Ectodermal cell (in vitro differentiated cells): Measurements from ENCODE around the gene TBATA.

Experiments
- H3K27ac ChIP-seq: 2 replicates; pipeline ENCODE4 v1.7.0; 2013; ENCODE audit warnings: mild to moderate bottlenecking, low read depth, low read length; ENCODE audit not compliant: insufficient read depth, poor library complexity, severe bottlenecking
- H3K27me3 ChIP-seq: 2 replicates; pipeline ENCODE4 v1.7.0; 2013; ENCODE audit warnings: mild to moderate bottlenecking, low read length; ENCODE audit not compliant: insufficient read depth, control insufficient read depth, poor library complexity, severe bottlenecking
- H3K36me3 ChIP-seq: one replicate; pipeline ENCODE4 v1.7.0; 2013; ENCODE audit warnings: low read length; ENCODE audit not compliant: control insufficient read depth, insufficient read depth
- H3K4me1 ChIP-seq: one replicate; pipeline ENCODE4 v1.7.0; 2013; ENCODE audit warnings: low read length; ENCODE audit not compliant: control insufficient read depth, insufficient read depth
- H3K4me3 ChIP-seq: 2 replicates; pipeline ENCODE4 v1.7.0; 2013; ENCODE audit warnings: low read depth, low read length, control low read depth; ENCODE audit not compliant: insufficient read depth
- H3K9me3 ChIP-seq: 2 replicates; pipeline ENCODE4 v1.7.0; 2013; ENCODE audit warnings: mild to moderate bottlenecking, low read length, moderate library complexity; ENCODE audit not compliant: control insufficient read depth
- WGBS, 2 experiments: methylation state at CpG; one replicate each; pipeline ENCODE4 v1.1.7; 2013; ENCODE audit warnings: missing lambda C conversion rate in 2 of 2; 5-methylcytosine and 5-hydroxymethylcytosine counted together

The TBATA gene

DNA sequence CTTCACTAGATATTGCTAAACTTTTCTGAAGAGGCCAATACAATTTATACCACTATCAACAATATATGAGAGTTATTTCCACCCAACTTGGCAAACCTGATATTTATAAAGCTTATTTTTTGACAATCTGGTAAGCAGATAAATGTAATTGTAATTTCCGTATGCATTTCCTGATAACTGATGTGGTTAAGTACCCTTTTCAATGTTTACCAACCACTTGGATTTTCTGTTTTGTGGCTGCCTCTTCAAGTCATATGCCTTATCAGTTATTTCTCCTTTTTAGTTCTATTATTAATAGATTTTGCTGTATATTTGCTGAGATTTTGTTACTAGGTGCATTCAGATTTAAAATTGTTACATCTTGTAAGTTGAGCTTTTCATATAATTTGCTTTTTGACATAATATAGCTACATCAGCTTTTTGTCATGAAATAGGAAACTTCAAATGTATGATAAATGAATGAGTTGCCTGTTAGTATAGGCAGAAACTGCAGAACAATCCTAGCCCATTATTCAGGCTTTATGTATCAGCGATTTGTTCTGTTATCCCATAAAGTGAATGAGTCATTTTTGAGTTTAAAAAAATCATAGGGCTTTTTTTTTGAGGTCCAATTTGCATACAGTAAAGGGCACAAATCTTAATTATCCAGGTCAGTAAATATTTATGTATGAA, 42.0 kb upstream of the TBATA start:
- H3K4me1 ChIP-seq = no peaks in the 10 kb centered on the region
- 95 to 100% methylated on average over 2 of the region's 2 CpGs for WGBS, 2 experiments
- H3K4me3 ChIP-seq = no peak overlapping the region
- no peaks in the 10 kb centered on the region for H3K9me3 ChIP-seq
- H3K27ac ChIP-seq = no peak overlapping the region
- H3K27me3 ChIP-seq = no peaks in the 10 kb centered on the region
- H3K36me3 ChIP-seq = no peaks in the 10 kb centered on the region

DNA sequence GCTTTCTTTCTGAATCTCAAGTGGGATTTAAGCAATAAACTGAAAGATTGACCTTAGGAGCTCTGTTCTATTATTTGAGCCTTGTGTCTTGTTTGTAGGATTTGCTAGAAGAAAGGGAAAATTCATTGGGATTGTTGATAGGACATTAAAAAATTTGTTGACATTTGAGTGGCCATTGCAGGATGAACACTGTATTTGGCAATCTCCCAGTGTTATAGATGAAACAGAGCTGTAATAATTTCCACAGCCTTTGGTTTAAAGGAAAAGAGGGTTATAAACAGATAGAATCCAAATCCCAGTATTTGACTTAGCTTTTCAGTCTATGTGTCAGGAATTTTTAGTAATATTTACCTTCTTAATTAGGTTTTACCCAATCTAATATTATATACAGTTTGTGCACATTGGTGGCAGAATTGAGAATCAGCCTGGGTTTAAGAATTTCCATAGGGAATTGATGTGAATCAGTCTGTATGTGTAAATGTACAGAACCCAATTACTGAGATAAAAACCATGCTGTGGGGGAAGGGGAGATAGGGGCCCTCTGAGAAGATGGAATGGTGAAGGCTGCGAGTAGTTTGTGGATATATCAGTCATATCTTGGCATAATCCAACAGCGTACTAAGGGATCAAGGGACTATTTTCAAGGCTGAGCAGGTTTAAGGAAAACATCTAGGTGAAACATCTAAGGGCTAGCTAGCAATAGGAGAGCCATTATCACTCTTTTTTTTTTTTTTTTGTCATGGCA, 37.1 kb upstream of the TBATA start:
- Histone ChIP-seq H3K27me3 (no peaks in the 10 kb centered on the region), H3K27ac (no peak overlapping the region), H3K36me3 (no peaks in the 10 kb centered on the region), H3K4me1 (no peaks in the 10 kb centered on the region), H3K9me3 (no peaks in the 10 kb centered on the region), H3K4me3 (no peak overlapping the region)
- 95 to 96% methylated on average over 2 of the region's 2 CpGs for WGBS, 2 experiments

DNA sequence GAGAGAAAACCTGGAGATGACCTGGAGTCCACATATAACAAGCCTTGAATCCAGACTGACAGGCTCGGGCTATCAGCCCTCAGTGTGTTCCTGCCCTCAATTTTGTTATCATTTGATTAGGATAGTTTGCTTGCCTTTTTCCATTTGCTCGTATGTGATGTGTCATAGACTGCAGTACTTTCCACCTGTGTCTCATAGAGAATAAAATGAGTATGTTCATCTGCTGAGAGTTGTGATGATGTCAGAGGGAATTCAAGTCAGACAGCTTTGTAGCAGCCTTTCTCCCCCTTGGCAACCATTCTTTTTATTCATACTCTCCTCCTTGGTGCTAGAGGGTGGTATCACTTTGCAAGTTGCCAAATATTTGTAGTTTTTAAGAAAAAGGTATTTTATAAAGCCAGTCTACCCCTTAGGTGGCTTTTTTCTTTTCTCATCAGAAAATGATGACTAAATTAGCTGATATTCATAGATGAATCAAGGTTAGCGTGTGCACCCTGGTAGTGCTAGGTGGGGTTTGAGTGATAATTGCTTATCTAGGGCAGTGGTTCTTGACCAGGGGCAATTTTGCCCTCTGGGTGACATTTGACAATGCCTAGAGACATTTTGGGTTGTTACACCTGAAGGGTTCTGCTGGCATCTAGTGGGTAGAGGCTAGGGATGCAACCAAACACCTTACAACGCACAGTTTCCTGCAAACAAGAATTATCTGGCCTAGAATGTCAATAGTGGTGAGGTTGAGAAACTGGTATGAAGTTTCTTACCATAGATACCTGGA, 36.0 kb upstream of the TBATA start:
- H3K36me3 ChIP-seq = no peaks in the 10 kb centered on the region
- peaks cover 6% of the 10 kb centered on the region for H3K4me1 ChIP-seq

DNA sequence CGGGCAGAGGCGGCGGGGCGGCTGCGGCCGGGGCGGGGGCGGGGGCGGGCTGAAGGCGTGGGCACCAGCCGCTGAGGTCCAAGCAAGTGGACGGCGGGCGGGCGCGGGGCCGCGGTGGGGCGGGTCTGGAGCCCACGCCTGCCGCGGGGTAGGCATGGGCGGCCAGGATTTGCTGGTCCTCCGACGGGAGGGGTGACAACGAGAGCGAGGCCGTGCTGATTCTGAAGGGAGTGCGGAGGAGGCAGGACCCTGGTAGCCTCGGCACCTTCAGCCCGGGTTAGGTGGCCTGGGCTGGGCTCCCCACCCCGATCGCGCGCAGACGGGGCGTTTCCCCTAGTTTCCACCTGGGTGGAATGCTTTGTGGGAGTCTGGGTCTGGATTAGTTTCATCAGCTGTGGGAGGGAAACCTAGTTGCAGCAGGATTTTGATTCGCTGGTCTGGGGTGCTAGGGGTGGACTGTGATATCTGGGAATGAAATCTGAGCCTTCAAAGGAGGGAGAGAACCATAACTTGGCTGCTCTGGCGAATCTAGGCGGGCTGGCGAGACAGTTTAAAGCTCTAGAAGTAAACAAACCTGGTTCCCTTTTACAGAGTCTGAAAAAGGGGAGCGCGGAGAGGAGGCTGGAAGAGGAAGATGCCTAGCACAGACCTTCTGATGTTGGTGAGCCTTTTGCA, 31.2 kb upstream of the TBATA start:
- H3K4me3 ChIP-seq = peak overlapping the region; percentile 72
- WGBS, 2 experiments = 1% methylated on average over 43 of the region's 43 CpGs
- no peaks in the 10 kb centered on the region for H3K36me3 ChIP-seq

More for the DNA sequence above, 36.0 kb upstream of the TBATA start:
- Histone ChIP-seq H3K4me3 (no peak overlapping the region), H3K9me3 (no peaks in the 10 kb centered on the region), H3K27ac (no peak overlapping the region), H3K27me3 (no peaks in the 10 kb centered on the region)
- WGBS, 2 experiments = 95 to 97% methylated on average over 4 of the region's 4 CpGs

DNA sequence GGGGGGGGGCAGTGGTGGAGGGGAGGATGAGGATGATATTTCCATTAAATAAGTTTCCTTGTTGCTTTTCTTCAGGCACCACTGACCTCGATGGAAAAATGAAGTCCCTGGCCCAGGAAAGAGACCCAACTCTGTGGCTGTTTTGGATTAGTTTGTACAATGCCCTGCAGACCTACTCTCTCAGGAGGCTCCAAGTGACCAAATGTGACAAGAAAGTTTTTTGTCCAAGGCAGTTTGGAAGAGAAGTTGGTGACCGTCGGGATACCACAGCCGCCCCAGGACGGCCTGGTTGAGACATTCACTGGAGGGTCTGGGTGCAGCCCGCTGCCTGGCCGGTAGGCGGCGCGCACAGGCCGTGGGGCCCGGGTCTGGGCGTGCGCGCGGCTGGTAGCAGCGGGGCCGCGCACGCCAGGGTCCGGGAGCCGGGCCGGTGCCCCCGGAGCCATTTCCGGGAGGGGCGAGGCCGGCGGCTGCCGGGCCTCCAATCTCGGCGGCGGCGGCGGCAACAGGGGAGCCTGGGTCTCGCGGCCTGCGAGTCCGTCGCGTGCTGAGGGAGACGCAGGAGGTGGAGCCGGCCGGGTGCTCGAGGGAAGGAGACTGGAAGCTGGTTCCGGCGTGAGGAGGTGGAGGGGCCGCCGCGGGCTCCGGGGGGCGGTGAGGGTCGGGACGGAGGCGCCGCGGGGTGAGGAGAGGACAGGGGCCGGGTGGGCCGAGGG, 30.5 kb upstream of the TBATA start, which contains the start of gene SGPL1:
Gene SGPL1, plus strand, starts transcription at position 445 of the 716 bp plus-strand sequence. CDS start 906 bp downstream, outside the sequence.
- Histone ChIP-seq H3K27me3 (no peaks in the 10 kb centered on the region), H3K36me3 (no peaks in the 10 kb centered on the region), H3K4me1 (peaks cover 6% of the 10 kb centered on the region), H3K4me3 (peak within 1 kb of the TSS; percentile 72), H3K9me3 (no peaks in the 10 kb centered on the region), H3K27ac (peak within 1 kb of the TSS; percentile 88)
- WGBS, 2 experiments = 3 to 4% methylated on average over 58 of the region's 58 CpGs

More for the DNA sequence above, 31.2 kb upstream of the TBATA start:
- H3K27ac ChIP-seq = peak overlapping the region; percentile 65
- no peaks in the 10 kb centered on the region for H3K9me3 ChIP-seq
- no peaks in the 10 kb centered on the region for H3K27me3 ChIP-seq
- H3K4me1 ChIP-seq = peaks cover 6% of the 10 kb centered on the region

DNA sequence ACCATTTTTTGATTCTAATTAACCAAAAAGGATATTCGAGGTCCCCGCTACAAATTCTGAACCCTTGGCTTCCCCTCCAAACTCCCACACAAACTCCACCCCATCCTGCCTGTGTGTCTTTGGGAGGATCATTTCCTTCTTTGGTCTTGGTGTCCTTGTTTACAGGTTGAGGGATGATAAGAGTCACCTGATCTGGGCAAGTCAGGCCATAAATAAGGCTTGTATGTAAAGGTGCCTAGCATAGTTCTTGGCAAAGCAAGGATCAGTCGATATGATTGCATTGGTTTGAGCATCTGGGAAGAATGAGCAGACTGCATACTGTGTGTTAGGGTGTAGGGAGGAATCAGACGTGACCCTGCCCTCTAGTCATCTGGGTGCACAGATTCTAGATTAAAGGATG, 28.9 kb upstream of the TBATA start:
- Histone ChIP-seq H3K27ac (no peak overlapping the region), H3K36me3 (no peaks in the 10 kb centered on the region), H3K4me3 (no peak overlapping the region), H3K4me1 (peaks cover 12% of the 10 kb centered on the region), H3K27me3 (no peaks in the 10 kb centered on the region), H3K9me3 (no peaks in the 10 kb centered on the region)
- 96 to 97% methylated on average over 4 of the region's 4 CpGs for WGBS, 2 experiments

DNA sequence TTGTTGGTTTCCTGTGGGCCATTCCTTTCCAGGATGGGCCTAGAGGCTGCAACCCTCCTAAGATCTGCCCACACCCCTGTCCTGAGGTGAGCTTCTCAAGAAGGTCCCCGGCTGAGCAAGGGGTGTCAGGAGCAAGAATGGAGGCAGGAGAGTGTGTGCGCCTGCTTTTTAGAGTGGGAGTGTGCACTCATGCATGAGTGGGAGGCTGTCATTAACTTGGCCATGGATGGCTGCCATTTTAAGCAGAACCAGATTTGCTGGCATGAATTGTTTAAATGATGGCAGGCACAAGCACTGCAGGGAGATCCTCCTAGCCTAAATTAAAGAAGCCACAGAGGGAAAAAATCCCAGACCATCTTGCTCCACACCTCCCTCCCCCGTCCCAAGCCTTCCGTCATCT, 27.6 kb upstream of the TBATA start:
- Histone ChIP-seq H3K9me3 (no peaks in the 10 kb centered on the region), H3K27ac (no peak overlapping the region), H3K27me3 (no peaks in the 10 kb centered on the region), H3K4me1 (peaks cover 15% of the 10 kb centered on the region), H3K4me3 (no peak overlapping the region), H3K36me3 (no peaks in the 10 kb centered on the region)
- 86 to 93% methylated on average over 4 of the region's 4 CpGs for WGBS, 2 experiments

DNA sequence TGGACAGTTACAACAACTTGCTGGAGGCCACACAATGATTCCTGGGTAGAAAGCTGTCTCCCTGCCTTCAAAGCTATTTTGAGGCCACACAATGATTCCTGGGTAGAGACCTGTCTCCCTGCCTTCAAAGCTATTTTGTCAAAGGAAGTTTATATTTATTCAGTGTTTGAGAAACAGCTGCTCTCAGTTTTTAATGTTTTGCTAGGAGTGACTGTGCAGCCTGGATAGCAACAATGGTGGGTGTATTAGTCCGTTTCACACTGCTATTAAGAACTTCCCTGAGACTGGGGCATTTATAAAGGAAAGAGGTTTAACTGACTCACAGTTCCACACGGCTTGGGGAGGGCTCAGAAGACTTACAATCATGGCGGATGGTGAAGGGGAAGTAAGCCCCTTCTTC, 26.7 kb upstream of the TBATA start:
- WGBS, 2 experiments = 93 to 98% methylated on average over 3 of the region's 3 CpGs
- no peaks in the 10 kb centered on the region for H3K36me3 ChIP-seq
- no peak overlapping the region for H3K27ac ChIP-seq
- H3K4me1 ChIP-seq = peaks cover 12% of the 10 kb centered on the region
- no peaks in the 10 kb centered on the region for H3K27me3 ChIP-seq
- no peak overlapping the region for H3K4me3 ChIP-seq
- no peaks in the 10 kb centered on the region for H3K9me3 ChIP-seq

DNA sequence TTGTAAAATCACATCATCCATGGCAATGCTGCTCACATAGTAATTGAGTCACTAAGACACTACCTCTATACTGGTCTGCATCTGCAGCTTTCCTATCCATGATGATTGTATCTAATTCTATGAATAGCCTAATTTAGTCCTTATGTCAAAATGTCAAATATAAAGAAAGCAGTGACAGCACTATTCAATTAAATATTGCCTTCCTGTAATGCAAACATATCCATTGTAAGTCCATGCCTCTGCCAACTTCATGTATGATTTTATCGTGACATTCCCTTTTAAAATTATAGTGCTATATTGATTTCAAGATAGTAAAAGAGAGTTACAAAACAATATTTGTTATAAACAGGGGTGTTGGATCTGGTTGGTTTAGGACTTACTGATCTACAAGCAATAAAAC, 25.8 kb upstream of the TBATA start:
- Histone ChIP-seq H3K36me3 (no peaks in the 10 kb centered on the region), H3K4me1 (peaks cover 9% of the 10 kb centered on the region), H3K9me3 (no peaks in the 10 kb centered on the region), H3K4me3 (no peak overlapping the region), H3K27ac (no peak overlapping the region), H3K27me3 (no peaks in the 10 kb centered on the region)
- WGBS, 2 experiments = no CpG with 5 or more reads among the region's 1 CpG
